Dermis blood vessel endothelial cell (primary cell): Measurements from ENCODE around the gene MARVELD3. TPM values are rescaled to one million over a fixed set of nuclear protein-coding genes. Genes with fewer than 3 reads are reported as not detected.

Experiments
- DNase-seq: peaks from one replicate; pipeline ENCODE4 v3.0.0; 2010
- total RNA-seq: library from RNA; depleted of rRNA; stranded (reverse); fragments of >200 nt; gene quantifications from 2 replicates; pipeline ENCODE4 v1.2.3, GENCODE V29; 2014

The MARVELD3 gene
- total RNA-seq, 1 donor from 2014 or later, result not detected

DNA sequence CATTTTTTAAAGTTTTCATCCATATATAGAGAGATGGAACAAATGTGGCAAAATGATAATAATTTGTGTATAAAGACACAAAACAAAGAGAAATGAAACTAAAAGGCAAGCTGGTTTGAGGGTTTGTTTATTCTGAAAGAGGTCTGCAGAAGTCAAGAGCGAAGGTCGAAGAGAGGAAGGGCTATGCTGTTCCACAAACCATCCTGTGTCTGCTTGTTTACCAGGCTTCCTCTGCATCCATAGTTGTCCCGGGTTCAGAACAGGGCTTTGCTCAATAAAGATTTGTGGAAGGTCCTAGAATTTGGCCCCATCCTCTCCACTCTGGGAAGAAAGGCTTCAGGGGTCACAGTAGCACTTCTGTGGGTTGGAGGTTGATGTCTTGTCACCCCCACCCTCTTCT is 2.4 kb upstream of the MARVELD3 start:
- DNase-seq, result no peak

DNA sequence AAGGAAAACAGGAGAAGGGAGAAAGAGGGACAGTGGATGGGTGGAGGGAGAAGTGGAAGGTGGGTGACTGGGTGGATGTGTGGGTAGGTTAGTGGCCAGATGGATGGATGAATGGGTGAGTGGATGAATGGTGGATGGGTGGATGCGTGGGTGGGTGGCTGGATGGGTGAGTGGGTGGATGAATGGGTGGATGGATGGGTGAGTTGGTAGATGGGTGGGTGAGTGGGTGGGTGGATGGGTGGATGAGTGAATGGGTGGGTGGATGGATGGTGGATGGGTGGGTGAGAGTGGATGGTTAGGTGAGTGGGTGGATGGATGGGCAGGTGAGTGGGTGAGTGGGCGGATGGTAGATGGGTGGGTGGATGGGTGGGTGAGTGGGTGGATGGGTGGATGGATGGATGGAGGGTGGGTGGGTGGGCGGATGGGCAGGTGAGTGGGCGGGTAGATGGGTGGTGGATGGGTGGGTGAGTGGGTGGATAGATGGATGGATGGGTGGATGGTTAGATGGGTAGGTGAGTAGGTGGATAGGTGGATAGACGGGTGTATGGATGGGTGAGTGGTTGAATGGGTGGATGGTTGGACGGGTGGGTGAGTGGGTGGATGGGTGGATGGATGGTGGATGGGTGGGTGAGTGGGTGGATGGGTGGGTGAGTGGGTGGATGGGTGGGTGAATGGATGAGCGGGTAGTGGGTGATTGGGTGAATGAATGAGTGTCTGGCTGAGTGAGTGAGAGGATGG is 702 bp upstream of the MARVELD3 start:
- no peak for DNase-seq

DNA sequence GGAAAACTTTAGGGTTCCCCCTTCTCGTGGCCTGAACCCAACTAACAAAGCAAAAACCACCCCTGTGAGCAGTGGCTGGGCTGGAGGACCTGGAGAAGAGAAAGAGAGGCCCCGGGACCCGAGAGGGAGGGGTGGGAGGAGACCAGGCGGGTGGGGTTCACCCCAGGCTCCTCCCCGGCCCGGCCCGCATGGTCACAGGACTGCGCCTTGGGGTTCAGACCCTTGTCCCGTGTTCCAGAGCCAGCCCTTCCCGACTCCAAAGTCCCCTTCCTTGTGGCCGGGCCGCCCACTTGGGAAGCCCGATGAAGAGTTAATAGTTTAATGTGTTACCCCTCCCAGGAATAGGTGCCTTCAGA is 852 bp downstream of the MARVELD3 start:
- no peak for DNase-seq

DNA sequence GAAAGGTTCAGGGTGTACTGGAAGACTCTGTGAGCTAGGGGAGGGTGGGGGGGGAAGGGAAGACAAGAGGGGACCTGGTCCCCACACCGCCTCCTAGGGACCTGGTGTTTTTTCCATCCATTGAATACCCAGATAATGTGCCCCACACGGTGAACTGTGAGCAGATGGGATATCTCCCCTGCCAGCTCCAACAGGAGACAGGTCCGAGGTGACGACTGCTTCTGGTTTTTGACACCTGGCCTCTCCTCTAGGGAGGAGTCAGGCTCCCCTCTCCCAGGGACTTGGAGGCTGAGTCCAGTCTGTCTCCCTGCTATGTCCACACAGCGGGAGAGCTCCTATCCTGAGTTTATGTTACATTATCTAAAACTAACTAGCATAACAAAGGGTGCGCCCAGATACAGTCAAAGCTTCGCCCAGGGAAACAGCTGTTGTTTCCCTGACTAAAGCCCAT is 1.8 kb downstream of the MARVELD3 start:
- DNase-seq, result no peak

DNA sequence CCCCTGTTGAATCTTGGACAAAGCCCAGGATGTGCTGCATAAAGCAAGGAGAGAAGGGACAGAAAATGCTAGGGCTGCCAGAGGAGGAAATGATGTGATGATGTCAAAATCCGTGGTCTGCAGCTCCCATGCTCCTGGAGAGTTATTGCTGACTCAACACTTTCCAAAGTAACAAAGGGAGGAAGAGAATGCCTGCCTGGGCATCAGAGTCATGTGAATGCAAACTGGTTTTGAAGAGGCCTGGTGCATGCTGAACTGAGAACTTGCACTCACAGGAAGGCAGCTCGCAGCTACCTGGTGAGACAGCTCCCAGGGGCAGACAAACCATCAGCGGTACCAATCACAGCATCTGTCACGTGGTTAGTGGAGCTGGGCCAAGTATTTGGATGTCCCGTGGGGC is 2.8 kb downstream of the MARVELD3 start:
- DNase-seq, result peak; percentile 71

DNA sequence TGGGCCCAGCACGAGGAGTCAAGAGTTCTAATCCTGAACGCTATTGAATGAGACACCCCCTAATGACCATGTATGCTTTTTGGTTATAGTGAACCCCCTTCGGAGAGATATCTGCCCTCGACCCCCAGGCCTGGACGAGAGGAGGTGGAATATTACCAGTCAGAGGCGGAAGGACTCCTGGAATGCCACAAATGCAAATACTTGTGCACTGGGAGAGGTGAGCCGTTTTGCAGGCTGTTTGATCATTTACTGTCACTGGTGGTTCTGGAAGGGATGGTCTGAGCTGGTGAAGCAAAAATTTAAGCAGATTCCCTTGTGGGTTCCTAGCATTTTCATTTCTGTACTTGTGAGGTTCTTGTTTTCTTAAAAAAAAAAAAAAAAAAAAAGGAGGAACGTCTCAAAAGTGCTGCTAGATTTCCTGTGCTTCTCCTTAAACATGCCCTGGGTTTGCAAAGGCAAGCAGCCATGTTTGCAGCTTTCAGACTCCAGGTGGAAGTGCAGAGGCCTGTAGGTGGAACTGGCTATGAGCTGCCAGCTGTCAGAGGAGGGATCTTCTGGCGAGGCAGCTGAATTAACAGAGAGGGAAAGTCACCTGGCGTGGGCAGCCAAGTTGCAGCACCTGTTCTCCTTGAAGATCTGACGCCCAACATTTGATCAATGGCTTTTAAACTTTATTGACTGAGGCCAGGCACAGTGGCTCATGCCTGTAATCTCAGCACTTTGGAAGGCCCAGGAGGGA is 3.5 kb downstream of the MARVELD3 start:
- DNase-seq, result no peak

DNA sequence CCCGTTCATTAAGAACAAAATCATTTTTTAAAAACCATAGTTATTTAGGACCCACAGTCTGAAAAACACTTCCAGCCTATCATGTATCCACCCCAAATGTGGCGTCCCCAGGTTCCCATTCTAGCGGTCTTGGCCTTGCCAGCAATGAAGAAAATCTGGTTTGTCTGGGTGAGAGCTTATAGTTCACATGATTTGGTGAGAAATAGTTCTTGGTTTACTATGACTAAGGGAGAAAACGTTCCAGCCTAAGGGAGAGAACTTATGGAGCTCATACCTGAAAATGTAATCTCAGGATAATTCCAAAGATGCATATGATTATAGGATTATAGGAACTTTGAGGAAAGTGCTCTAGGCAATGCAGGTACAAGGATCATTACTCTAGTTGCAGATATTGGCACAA is 4.8 kb downstream of the MARVELD3 start:
- no peak for DNase-seq

DNA sequence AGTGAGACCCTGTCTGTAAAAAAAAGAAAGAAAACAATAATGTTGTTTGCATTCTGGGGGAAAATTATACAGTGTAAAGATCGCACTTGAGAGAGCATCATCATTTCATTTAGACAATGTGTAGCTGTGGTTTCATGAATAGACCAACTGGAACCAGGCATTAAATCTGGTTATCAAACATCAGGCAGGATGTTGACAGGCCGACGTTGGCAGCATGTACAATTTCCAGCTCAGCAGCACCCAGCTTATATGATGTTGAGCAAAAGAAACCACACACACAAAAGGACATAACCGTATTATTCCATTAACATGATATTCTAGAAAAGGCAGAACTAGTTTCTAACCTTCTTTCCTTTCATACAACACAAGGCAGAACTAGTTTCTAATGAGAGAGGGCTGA is 5.8 kb downstream of the MARVELD3 start:
- DNase-seq, result no peak

DNA sequence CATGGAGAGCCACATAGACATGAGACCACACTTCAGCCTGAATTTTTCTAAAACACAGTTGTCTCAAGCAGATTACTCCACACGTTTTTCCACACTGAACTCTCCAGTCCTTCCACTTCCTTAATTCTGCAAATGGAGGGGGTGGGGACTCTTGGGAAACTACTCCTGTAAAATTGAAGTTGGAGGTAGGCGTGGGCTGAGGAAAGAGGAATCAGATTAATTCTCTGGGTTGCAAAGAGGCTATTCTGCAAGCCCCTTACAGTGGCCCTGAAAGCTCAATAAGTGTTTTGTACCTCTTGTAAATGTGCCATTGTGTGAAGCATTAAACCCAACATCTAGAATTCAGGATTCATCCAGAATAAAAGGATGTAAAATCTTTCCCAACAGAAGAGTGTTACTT is 9.6 kb downstream of the MARVELD3 start:
- DNase-seq, result no peak

DNA sequence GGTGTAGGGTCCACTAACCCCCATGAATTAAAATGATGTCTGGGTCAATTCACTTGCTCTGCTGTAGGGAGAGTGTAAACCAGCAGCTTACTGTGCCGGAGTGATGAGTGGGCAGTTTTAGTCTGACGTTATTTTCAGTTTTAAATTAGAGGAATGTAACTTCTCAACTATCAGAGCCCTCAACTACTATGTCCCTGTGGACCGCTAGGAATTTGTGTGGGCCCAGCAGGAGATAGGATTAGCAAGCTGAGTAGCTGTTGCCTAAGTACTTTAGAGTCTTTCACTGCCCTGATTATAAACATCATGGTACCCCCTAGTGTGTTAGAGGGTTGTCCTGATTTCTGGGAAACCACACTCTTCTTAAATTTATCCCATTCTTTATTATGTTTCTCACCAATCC is 11.4 kb downstream of the MARVELD3 start:
- DNase-seq, result no peak

DNA sequence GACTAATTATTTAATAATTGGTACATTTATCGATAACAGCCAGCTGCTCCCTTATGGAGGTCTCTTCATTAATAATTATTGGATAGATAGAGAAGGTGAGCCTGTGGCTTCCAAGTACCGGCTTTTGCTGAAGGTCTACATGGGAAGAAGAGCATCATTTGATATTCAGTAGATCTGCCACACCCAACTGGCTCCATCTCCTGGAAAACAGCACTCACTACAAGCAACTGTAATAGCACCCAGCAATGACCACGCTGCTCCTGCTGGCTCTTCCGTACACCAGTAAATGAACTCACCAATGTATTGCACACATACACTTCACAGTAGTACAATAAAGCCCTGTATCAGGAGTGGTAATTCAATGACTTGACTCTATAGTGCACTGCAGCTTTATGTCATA is 19.5 kb downstream of the MARVELD3 start:
- DNase-seq, result peak; percentile 32

DNA sequence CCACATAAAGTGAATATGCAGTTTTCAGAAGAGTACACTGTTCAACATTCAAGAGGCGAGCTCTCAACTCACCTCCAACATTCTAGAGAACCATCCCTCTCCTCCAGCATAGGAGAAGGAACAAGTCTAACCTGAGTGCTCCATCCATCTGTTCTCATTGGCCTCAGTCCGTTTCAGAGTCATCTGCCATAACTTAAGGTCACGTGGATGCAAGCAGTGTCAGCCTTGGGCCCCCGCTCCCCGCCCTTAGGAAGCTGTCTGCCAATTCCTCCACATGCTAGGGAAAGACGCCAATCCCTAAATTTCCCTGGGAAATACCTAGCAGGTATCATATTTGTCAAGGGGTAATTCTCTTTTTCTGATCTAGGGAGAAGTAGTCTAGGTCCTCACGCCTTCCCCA is 21.4 kb downstream of the MARVELD3 start:
- no peak for DNase-seq

DNA sequence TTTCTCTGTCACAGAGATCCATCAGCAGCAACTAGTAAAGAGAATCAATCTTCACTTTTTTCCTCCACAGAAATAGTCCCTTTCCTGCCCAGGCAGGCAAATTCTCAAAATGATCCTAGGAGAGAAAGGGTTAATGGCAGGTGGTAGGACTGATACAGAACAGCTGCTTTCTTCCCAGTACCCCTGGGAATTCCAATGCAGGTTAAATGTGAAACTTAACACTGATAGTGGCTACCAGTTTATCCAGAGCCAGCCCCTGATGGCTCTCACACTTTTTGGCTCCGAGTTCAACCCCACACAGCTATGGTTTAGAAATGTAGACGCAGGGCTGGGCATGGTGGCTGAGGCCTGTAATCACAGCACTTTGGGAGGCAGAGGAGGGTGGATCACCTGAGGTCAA is 22.2 kb downstream of the MARVELD3 start:
- no peak for DNase-seq

DNA sequence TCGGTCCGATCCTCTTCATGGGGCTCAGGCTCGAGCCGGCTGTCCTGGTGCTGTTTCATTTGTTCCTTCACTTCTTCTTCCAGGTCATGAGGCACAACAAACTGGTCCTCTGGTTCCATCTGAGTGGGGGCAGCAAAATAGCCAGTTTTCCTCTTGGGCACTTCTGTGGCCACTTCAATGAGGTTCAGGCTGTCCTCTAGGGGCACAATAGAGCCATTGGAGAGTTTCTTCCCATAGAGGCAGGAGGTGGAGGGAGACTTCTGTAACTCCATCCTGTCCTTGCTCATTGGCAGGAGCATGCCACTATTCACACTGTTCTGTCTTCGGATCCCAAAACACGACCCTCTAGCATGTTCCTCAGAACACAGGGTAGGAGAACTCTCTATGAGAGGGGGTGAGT is 22.9 kb downstream of the MARVELD3 start:
- DNase-seq, result peak; percentile 8

DNA sequence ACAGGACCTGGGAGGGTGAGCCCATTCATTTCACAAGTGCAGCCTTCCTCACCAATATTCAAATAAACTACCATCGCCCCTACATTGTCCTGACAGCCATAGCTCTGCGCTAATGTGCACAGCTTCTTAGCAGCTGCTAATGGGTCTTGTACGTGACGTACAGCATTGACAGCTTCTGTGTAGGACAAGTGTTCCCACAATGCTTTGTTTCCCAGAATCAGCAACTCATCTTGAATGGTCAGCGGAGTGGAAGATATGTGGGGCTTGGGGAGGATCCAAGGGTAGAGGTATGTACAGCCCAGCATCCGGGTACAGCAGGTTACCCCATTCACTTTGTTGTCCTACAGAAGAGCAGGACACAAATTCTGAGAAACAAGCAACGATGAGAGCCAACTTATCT is 23.7 kb downstream of the MARVELD3 start:
- no peak for DNase-seq

DNA sequence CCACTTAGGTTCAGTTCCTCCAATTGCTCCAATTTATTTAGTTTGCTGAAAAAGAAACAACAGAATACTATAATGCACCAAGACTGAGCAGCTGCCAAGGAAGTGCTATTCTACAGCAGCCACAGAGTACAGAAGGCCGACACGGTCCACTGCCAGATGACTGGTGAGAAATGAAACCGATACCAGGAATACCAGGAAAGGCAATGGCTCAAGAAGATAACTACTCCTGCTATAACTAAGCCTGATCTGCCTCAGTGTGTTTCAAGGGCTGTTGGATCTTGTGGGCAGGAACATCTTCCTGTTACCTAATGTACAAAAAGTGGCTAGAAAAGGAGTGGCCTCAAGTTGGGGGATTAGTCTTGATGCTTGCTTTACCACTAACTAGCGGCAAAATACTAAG is 32.8 kb downstream of the MARVELD3 start:
- no peak for DNase-seq

DNA sequence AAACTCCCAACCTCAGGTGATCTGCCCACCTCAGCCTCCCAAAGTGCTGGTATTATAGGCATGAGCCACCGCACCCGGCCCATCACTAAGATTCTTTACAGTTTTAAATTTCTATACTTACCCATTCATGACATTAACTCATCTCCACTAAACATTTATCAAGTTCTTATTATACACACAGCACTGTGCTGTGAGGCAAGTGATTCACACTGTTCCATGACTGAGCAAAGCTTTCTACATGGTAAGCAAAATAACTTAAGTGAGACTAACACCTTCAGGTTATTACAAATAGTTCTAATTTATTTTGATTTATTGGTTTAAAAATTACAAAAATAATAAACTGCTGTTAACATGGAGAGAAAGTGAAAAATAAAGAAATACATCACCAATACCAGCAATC is 33.5 kb downstream of the MARVELD3 start:
- DNase-seq, result no peak

DNA sequence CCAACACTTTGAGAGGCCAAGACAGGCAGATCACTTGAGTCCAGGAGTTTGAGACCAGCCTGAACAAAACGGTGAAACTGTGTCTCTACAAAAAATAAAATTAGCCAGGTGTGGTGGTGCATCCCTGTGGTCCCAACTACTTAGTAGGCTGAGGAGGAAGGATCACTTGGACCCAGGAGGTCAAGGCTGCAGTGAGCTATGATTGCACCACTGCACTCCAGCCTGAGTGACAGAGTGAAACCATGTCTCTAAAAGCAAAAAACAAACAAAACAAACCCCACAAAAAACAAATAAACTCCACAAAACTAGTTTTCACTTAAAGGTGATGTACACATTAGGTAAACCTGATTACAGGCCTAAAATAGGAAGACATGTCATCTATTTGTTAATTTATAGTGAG is 40.3 kb downstream of the MARVELD3 start:
- DNase-seq, result no peak

DNA sequence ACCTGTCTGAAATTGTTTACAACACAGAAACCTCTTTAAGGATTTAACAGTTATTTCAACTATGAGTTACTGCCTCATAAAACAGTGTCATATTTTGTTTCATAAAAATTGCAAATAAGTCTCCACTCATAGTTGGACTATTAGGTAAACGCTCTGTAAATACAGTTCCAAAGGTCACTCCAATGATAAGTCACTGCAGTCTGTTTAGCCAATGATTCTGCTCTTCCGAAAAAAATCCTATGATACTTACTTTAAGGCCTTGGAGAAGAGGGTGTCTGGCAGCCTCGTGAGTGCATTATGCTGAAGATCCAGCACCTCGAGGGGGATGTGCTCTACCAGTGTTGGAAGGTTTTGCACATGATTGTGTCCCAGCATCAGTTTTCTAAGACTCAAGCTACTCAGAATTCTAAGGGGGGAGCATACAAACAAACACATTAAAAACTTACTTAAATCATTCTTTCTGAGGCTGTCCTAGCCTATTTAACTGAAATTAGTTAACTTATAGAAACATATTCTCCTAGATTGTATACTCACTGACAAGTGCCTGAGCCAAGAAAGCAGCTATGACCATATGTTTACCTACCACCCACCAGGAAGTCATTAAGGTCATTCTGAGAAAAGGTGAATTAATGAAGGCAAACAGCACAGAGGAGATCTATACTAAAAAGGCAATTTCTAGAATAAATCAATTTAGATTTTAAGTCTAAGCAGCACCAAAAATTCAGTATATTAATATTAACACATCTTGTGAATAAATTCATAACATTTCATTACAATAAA is 41.1 kb downstream of the MARVELD3 start:
- DNase-seq, result no peak

DNA sequence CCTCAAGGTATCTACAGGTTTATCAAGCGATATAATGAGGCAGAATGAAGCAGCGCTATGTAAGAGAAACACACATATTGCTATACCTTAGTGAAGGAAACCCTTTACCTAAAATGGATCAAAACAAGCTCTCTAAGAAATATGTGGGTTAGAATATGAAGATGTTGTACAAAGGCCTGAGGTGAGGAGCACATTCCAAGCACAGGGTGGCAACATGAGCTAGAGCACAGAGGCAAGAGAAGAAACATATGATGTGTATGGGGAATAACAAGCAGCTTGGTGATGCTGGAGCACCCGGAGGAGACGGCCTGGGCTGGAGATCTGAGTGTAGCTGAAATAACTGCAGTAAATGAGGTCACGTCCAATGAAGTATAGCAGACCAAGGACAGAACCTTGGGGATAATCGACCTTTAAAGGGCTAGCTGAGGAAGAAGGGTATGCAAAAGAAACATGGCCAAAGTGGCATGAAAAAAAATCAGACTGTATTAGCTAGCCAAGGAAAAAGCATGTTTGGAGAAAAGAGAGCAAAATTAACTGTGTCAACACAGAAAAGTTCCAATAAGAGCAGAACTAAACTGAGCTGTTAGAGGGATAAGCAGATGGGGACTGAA is 44.0 kb downstream of the MARVELD3 start:
- DNase-seq, result no peak

DNA sequence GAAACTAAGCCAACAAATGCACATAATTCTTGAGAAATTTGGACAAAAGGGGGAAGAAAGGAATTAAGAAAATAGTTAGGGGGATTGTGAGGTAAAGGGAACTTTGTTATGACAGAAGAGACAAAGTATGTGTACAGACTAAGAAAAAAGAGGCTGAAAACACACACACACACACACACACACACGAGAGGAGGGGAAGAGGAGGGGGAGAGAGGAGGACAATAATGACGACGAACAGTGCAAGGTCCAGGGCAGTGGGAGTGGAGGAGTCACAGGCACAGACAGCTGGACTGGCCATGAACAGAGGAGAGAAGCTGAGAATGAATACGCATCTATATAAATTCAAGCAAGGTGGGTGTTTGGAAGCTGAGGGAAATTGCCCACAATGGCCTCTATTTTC is 44.6 kb downstream of the MARVELD3 start:
- DNase-seq, result no peak

DNA sequence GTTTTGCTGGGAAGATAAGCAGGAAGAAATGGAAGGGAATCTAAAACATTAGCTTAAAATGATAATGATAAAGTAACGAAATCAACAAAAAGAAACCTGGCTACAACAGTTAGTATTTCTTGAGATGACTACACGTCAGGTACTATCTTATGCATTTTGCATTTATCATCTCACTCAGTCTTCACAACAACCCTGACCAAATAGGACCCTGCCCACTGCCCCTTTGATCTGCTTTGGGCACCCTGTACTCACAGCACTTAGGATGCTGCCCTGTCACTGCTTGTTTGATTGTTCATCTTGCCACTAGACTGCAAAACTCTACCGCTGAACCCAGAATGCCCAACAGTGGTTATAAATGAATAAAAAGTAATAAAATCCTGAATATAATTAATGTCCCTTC is 45.2 kb downstream of the MARVELD3 start:
- no peak for DNase-seq

DNA sequence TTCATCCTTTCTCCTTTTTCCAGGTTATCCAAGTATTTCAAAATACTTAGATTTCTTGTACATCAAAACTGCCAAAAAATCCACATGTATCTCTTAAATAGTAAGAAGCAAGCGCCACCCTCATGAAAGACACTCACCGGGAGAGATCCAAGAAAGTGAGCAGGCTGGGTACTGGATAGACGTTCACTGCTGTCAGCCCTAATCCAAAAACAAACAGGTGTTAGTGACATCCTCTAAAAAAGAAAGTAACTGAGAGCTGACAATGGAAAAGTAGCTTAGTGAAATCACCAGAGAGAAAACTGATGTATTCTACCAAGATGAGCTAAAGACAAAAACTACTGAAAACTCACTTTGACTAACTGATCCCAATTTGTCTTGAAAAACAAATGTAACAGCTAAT is 46.1 kb downstream of the MARVELD3 start:
- no peak for DNase-seq
